K562 (cell line): ENCODE data around the gene PDPK1. TPM values are rescaled to one million over a fixed set of nuclear protein-coding genes. Genes with fewer than 3 reads are reported as not detected.

Experiments used
- ATAC-seq: fragments of 200-7000 bp; cut with Tn5 transposase; 3 replicates; pipeline ENCODE4 v1.9.1; 2020; ENCODE audit warnings: moderate library complexity
- BruUV-seq: library from RNA; stranded (reverse); fragments of 400-500 nt; replicated peaks from 2 replicates; lab custom pipeline; 2021; lab: Mats Ljungman, UMichigan
- CTCF ChIA-PET: fragments of 300-600 bp; formaldehyde crosslinking; extraction: SDS; loops from one replicate; lab custom pipeline; 2021; ENCODE audit warnings: low intra/inter-chr PET ratio; lab: Yijun Ruan, JAX
- POLR2A ChIA-PET: fragments of 300-600, 350-650 bp; sonication (Branson Sonifier 250); formaldehyde crosslinking; extraction: SDS; loops from one replicate; lab custom pipeline; 2021; ENCODE audit warnings: antibody characterized with exemption, inconsistent platforms; lab: Yijun Ruan, JAX
- DNase-seq, 4 experiments: peaks; one replicate each; pipeline versions ENCODE4 v3.0.0 to v3.0.0-alpha.2; 2011 to 2018; ENCODE audit warnings: low spot score in 3 of 4, mixed read lengths in 3 of 4; ENCODE audit errors: extremely low read depth in 1 of 4
- FAIRE-seq: peaks from 2 replicates; lab custom pipeline; 2011; peaks lifted over from hg19 to GRCh38; lab: Jason Lieb, UNC
- H2AFZ ChIP-seq: 2 replicates; pipeline ENCODE4 v1.6.0; 2011; ENCODE audit warnings: low read depth, low read length, control low read depth, inconsistent platforms
- H3K27ac ChIP-seq: fragments of 200-600 bp; 3 replicates; pipeline ENCODE4 v1.8.0; 2011; ENCODE audit warnings: low read depth, mild to moderate bottlenecking, control low read depth, inconsistent platforms, low read length, moderate library complexity, mixed read lengths; ENCODE audit errors: extremely low read depth
- H3K27me3 ChIP-seq, 2 experiments: fragments of 300-600 bp in 1 of 2; 2 replicates in 1 of 2; 3 replicates in 1 of 2; pipeline versions ENCODE4 v1.6.0 to v1.8.0; 2011; ENCODE audit warnings: inconsistent platforms in 2 of 2, low read length in 2 of 2, mild to moderate bottlenecking in 1 of 2, mixed read lengths in 1 of 2, moderate library complexity in 1 of 2; ENCODE audit not compliant: control insufficient read depth in 2 of 2, insufficient read depth in 2 of 2
- H3K36me3 ChIP-seq: fragments of 300-600 bp; 3 replicates; pipeline ENCODE4 v1.8.0; 2011; ENCODE audit warnings: mild to moderate bottlenecking, low read length, inconsistent platforms; ENCODE audit not compliant: control insufficient read depth, insufficient read depth
- H3K4me1 ChIP-seq, 2 experiments: fragments of 200-600 bp in 1 of 2; replicated peaks in 1 of 2; 2 replicates in 1 of 2; 3 replicates in 1 of 2; pipeline versions ENCODE4 v1.5.1 to v1.8.0; 2011; ENCODE audit warnings: inconsistent platforms in 2 of 2, low read length in 2 of 2, mild to moderate bottlenecking in 1 of 2, mixed read lengths in 1 of 2, moderate library complexity in 1 of 2; ENCODE audit not compliant: control insufficient read depth in 2 of 2, insufficient read depth in 2 of 2
- H3K4me2 ChIP-seq: 2 replicates; pipeline ENCODE4 v1.6.1; 2011; ENCODE audit warnings: low read length, control low read depth, inconsistent platforms, mixed read lengths; ENCODE audit not compliant: insufficient read depth
- H3K4me3 ChIP-seq: fragments of 200-600 bp; sonication (generic), shearing (Covaris generic); 2 replicates; pipeline ENCODE4 v1.5.1; 2016; ENCODE audit warnings: control low read depth, inconsistent platforms
- H3K79me2 ChIP-seq: fragments of 200-600 bp; 3 replicates; pipeline ENCODE4 v1.8.0; 2011; ENCODE audit warnings: low read length, inconsistent platforms; ENCODE audit not compliant: control insufficient read depth, insufficient read depth
- H3K9ac ChIP-seq, 2 experiments: 2 replicates each; pipeline versions ENCODE4 v1.6.0 to v1.6.1; 2011; ENCODE audit warnings: low read depth in 2 of 2, low read length in 2 of 2, control low read depth in 1 of 2, inconsistent platforms in 1 of 2, mild to moderate bottlenecking in 1 of 2, mixed read lengths in 1 of 2; ENCODE audit not compliant: insufficient read depth in 1 of 2
- H3K9me1 ChIP-seq: one replicate; pipeline ENCODE4 v1.6.0; 2011; ENCODE audit warnings: inconsistent platforms, mild to moderate bottlenecking, low read length, moderate library complexity; ENCODE audit not compliant: control insufficient read depth, insufficient read depth
- H3K9me3 ChIP-seq: replicated peaks from 2 replicates; pipeline ENCODE4 v1.5.1; 2011; ENCODE audit warnings: low read depth, low read length, inconsistent platforms; ENCODE audit not compliant: control insufficient read depth, insufficient read depth
- H4K20me1 ChIP-seq: replicated peaks from 2 replicates; pipeline ENCODE4 v1.6.1; 2011; ENCODE audit warnings: low read length, inconsistent platforms, mixed read lengths; ENCODE audit not compliant: control insufficient read depth, insufficient read depth
- CAMTA2 ChIP-seq: fragments of 250-450 bp; sonication (Bioruptor Pico); conservative IDR thresholded peaks from 2 replicates; pipeline ENCODE4 v1.5.1; 2022
- JUN ChIP-seq, 2 experiments: sonication (generic) in 1 of 2; formaldehyde crosslinking in 1 of 2; IDR thresholded peaks; 2 replicates each; pipeline versions ENCODE4 v1.6.1 to v1.8.0; 2012 to 2022; ENCODE audit warnings: borderline replicate concordance in 2 of 2, mild to moderate bottlenecking in 2 of 2, improper control_type of control experiment in 1 of 2, low read depth in 1 of 2, low read length in 1 of 2, missing genetic modification reagents in 1 of 2
- MTA1 ChIP-seq: fragments of 450-650 bp; IDR thresholded peaks from 2 replicates; pipeline ENCODE4 v1.6.1; 2017; ENCODE audit warnings: borderline replicate concordance
- NEUROD1 ChIP-seq: fragments of 150-350 bp; IDR thresholded peaks from 2 replicates; pipeline ENCODE4 v1.6.1; 2014; ENCODE audit warnings: borderline replicate concordance, low read length, low read depth; ENCODE audit not compliant: partially characterized antibody
- NR4A1 ChIP-seq, 2 experiments: fragments of 250-450 bp in 1 of 2; fragments of 450-650 bp in 1 of 2; sonication (Bioruptor Pico) in 1 of 2; IDR thresholded peaks; 2 replicates each; pipeline versions ENCODE4 v1.4.0 to v1.6.1; 2016 to 2020; ENCODE audit warnings: mild to moderate bottlenecking in 2 of 2, missing compliant biosample characterization in 1 of 2, missing genetic modification characterization in 1 of 2, moderate library complexity in 1 of 2
- PHF8 ChIP-seq: fragments of 200-600 bp; sonication (generic); IDR thresholded peaks from 2 replicates; pipeline ENCODE4 v1.6.1; 2012; ENCODE audit warnings: mixed run types, mild to moderate bottlenecking, inconsistent platforms, low read length, moderate library complexity, borderline replicate concordance
- RFX5 ChIP-seq: IDR thresholded peaks from 2 replicates; pipeline ENCODE4 v1.6.1; 2011; ENCODE audit warnings: low read depth, mild to moderate bottlenecking, improper control_type of control experiment, low read length
- ZNF133 ChIP-seq: fragments of 250-450 bp; sonication (Bioruptor Pico); IDR thresholded peaks from 2 replicates; pipeline ENCODE4 v1.4.0; 2020; ENCODE audit warnings: mild to moderate bottlenecking
- WGBS: fragments of 100-300 bp; shearing (Covaris generic); methylation state at CpG from one replicate; pipeline ENCODE4 v1.1.6; 2016; ENCODE audit warnings: low coverage, mixed read lengths; ENCODE audit not compliant: insufficient coverage; ENCODE audit errors: missing lambda C conversion rate; 5-methylcytosine and 5-hydroxymethylcytosine counted together
- in situ Hi-C: fragments of 300-500 bp; cut with MboI; formaldehyde crosslinking; loops from 4 replicates; pipeline ENCODE4 v1.15.0; 2018; ENCODE audit warnings: inconsistent platforms, mixed read lengths
- intact Hi-C: fragments of 100-400 bp; cut with micrococcal nuclease; formaldehyde crosslinking; loops from 2 replicates; pipeline ENCODE4 v1.14.2; 2022
- polyA plus RNA-seq, 8 experiments: library from polyadenylated mRNA; depleted of rRNA in 4 of 8; stranded (reverse) in 5 of 8; unstranded in 3 of 8; fragments of >200 nt; fragmentation: Nextera tagmentation in 2 of 8; fragmentation: Illumina TruSeq in 1 of 8; extraction: Ambion mirVana in 2 of 8; extraction: Trizol in 1 of 8; gene quantifications; 2 replicates each; pipeline versions ENCODE4 v1.2.1 to v1.2.3, GENCODE V29; 2011 to 2014; ENCODE audit warnings: inconsistent platforms in 1 of 8, missing spikeins in 1 of 8
- total RNA-seq, 7 experiments: library from RNA; depleted of rRNA in 6 of 7; stranded (reverse); fragments of >200 nt in 6 of 7; fragmentation: Illumina TruSeq in 2 of 7; extraction: Trizol in 2 of 7; gene quantifications; 2 replicates each; pipeline versions ENCODE4 v1.2.1 to v1.2.3, GENCODE V29; 2011 to 2021; ENCODE audit warnings: low replicate concordance in 1 of 7
- TF ChIP-seq, protein P1 (sequence below): fragments of 450-650 bp; conservative IDR thresholded peaks from 2 replicates; pipeline ENCODE4 v1.6.1; 2016; ENCODE audit warnings: missing genetic modification characterization, low read depth, mild to moderate bottlenecking, missing compliant biosample characterization, moderate library complexity
- TF ChIP-seq, protein P2 (sequence below): fragments of 450-650 bp; IDR thresholded peaks from 2 replicates; pipeline ENCODE4 v1.6.1; 2016; ENCODE audit warnings: borderline replicate concordance
- TF ChIP-seq, protein P3 (sequence below): fragments of 250-450 bp; sonication (Bioruptor Pico); IDR thresholded peaks from 2 replicates; pipeline ENCODE4 v1.8.0; 2022; ENCODE audit warnings: inconsistent platforms, mild to moderate bottlenecking, moderate library complexity, borderline replicate concordance

Gene PDPK1
- total and polyA plus RNA-seq, 9 of the 15 experiments (the other 6 are each of a cell fraction or from before 2014, with no cell fraction given): 4.0 to 37.2 (median 18.7) TPM

DNA sequence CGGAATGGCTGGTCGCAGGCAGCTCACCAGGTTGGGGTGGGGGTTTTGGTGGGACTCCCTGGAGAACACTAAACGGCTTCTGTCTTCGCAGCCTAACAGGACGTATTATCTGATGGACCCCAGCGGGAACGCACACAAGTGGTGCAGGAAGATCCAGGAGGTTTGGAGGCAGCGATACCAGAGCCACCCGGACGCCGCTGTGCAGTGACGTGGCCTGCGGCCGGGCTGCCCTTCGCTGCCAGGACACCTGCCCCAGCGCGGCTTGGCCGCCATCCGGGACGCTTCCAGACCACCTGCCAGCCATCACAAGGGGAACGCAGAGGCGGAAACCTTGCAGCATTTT lies 59.7 kb downstream of the PDPK1 start:
- Histone ChIP-seq H3K4me2 (no peak overlapping the region), H2AFZ (no peak overlapping the region), H3K27me3 (no peaks in the 10 kb centered on the region), H3K27ac (no peak overlapping the region), H3K4me3 (no peak overlapping the region), H3K4me1 (peaks cover 0 to 8% of the 10 kb centered on the region in 2 experiments; a peak in 1 of 5 replicates), H3K9ac (peak overlapping the region in 1 of 2 experiments; percentile 66; a peak in 1 of 4 replicates), H3K9me3 (no peaks in the 10 kb centered on the region), H3K79me2 (no peaks in the 10 kb centered on the region; the same call in 2 of the 3 replicates), H4K20me1 (no peaks in the 10 kb centered on the region), H3K36me3 (peaks cover 40% of the 10 kb centered on the region; the same call in 2 of the 3 replicates), H3K9me1 (no peaks in the 10 kb centered on the region)
- intact Hi-C loops: no loop called here
- WGBS: 91% methylated on average over 20 of the region's 22 CpGs
- no peak for TF ChIP-seq RFX5
- no peak for TF ChIP-seq JUN (IDR thresholded peaks at IDR 0.05; ENCODE audit: borderline replicate concordance, low read depth, low read length)
- no peak for TF ChIP-seq JUN (CRISPR knock-in tag; IDR thresholded peaks at IDR 0.05; ENCODE audit: borderline replicate concordance)
- TF ChIP-seq, protein P1, sequence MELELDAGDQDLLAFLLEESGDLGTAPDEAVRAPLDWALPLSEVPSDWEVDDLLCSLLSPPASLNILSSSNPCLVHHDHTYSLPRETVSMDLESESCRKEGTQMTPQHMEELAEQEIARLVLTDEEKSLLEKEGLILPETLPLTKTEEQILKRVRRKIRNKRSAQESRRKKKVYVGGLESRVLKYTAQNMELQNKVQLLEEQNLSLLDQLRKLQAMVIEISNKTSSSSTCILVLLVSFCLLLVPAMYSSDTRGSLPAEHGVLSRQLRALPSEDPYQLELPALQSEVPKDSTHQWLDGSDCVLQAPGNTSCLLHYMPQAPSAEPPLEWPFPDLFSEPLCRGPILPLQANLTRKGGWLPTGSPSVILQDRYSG (tag): no peak
- TF ChIP-seq NR4A1 (CRISPR knock-in tag; IDR thresholded peaks at IDR 0.05): no peak
- TF ChIP-seq NR4A1 (tag; IDR thresholded peaks at IDR 0.05): no peak
- TF ChIP-seq MTA1: no peak
- TF ChIP-seq PHF8: no peak
- TF ChIP-seq CAMTA2 (CRISPR knock-in tag): no peak
- TF ChIP-seq ZNF133 (CRISPR knock-in tag): no peak
- TF ChIP-seq NEUROD1: no peak
- TF ChIP-seq, protein P2, sequence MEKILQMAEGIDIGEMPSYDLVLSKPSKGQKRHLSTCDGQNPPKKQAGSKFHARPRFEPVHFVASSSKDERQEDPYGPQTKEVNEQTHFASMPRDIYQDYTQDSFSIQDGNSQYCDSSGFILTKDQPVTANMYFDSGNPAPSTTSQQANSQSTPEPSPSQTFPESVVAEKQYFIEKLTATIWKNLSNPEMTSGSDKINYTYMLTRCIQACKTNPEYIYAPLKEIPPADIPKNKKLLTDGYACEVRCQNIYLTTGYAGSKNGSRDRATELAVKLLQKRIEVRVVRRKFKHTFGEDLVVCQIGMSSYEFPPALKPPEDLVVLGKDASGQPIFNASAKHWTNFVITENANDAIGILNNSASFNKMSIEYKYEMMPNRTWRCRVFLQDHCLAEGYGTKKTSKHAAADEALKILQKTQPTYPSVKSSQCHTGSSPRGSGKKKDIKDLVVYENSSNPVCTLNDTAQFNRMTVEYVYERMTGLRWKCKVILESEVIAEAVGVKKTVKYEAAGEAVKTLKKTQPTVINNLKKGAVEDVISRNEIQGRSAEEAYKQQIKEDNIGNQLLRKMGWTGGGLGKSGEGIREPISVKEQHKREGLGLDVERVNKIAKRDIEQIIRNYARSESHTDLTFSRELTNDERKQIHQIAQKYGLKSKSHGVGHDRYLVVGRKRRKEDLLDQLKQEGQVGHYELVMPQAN: no peak
- TF ChIP-seq, protein P3, sequence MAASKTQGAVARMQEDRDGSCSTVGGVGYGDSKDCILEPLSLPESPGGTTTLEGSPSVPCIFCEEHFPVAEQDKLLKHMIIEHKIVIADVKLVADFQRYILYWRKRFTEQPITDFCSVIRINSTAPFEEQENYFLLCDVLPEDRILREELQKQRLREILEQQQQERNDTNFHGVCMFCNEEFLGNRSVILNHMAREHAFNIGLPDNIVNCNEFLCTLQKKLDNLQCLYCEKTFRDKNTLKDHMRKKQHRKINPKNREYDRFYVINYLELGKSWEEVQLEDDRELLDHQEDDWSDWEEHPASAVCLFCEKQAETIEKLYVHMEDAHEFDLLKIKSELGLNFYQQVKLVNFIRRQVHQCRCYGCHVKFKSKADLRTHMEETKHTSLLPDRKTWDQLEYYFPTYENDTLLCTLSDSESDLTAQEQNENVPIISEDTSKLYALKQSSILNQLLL (CRISPR knock-in tag): no peak
- BruUV-seq: no TSS peak
- in situ Hi-C loops: loop anchor here (5.0 kb wide), 1 partner anchor 80 kb away; no protein-coding TSS in a partner anchor
- ChIA-PET POLR2A (no interaction called here), CTCF (no interaction called here)
- no peak for FAIRE-seq
- no peak for DNase-seq
- ATAC-seq: no peak
